HCT116 (cell line): ENCODE data around the gene NT5C1B. TPM values are rescaled to one million over a fixed set of nuclear protein-coding genes. Genes with fewer than 3 reads are reported as not detected.

Experiments used
- ATAC-seq: fragments of 200-7000 bp; cut with Tn5 transposase; 2 replicates; pipeline ENCODE4 v1.9.1; 2020; ENCODE audit warnings: mild to moderate bottlenecking, moderate library complexity
- BruUV-seq: library from RNA; stranded (reverse); fragments of 400-500 nt; replicated peaks from 2 replicates; lab custom pipeline; 2021; lab: Mats Ljungman, UMichigan
- CTCF ChIA-PET: fragments of 300-600 bp; sonication (Branson Sonifier 250); formaldehyde crosslinking; loops from one replicate; lab custom pipeline; 2021; ENCODE audit warnings: antibody characterized with exemption; lab: Charles Lee
- POLR2A ChIA-PET: fragments of 300-600, 350-600 bp; sonication (Branson Sonifier 250); formaldehyde crosslinking; loops from one replicate; lab custom pipeline; 2021; ENCODE audit warnings: antibody characterized with exemption; lab: Charles Lee
- RAD21 ChIA-PET, 2 experiments: fragments of 300-600 bp; sonication (Branson Sonifier 250); formaldehyde crosslinking; loops; one replicate each; lab custom pipeline; 2023; ENCODE audit warnings: low total read pairs in 2 of 2; ENCODE audit not compliant: uncharacterized antibody in 2 of 2, unreplicated experiment in 2 of 2, low non-redundant PET in 1 of 2; lab: Charles Lee
- DNase-seq: peaks from one replicate; pipeline ENCODE4 v3.0.0-alpha.2; 2010; ENCODE audit warnings: low read depth, low spot score
- H2AFZ ChIP-seq: fragments of 200-600 bp; shearing (Covaris generic), sonication (generic); 2 replicates; pipeline ENCODE4 v1.6.1; 2017; ENCODE audit warnings: low read depth, mixed run types, mixed read lengths, antibody characterized with exemption, low read length; ENCODE audit not compliant: poor library complexity, severe bottlenecking
- H3K27ac ChIP-seq: 2 replicates; pipeline ENCODE4 v1.5.1; 2012; ENCODE audit warnings: low read depth, low read length
- H3K27me3 ChIP-seq: fragments of 200-600 bp; sonication (generic); 2 replicates; pipeline ENCODE4 v1.6.1; 2016; ENCODE audit warnings: mixed run types, low read length, mixed read lengths; ENCODE audit not compliant: insufficient read depth
- H3K36me3 ChIP-seq, 2 experiments: fragments of 200-500 bp in 1 of 2; fragments of 200-600 bp in 1 of 2; sonication (Bioruptor generic) in 1 of 2; sonication (generic) in 1 of 2; 2 replicates each; pipeline versions ENCODE4 v1.5.1 to v1.6.1; 2014 to 2016; ENCODE audit warnings: low read length in 2 of 2, inconsistent platforms in 1 of 2, mixed read lengths in 1 of 2, mixed run types in 1 of 2; ENCODE audit not compliant: insufficient read depth in 2 of 2, control insufficient read depth in 1 of 2
- H3K4me1 ChIP-seq, 2 experiments: fragments of 200-600 bp in 1 of 2; sonication (generic) in 1 of 2; 2 replicates each; pipeline versions ENCODE4 v1.5.1 to v1.6.1; 2012 to 2017; ENCODE audit warnings: low read length in 2 of 2, inconsistent platforms in 1 of 2, mild to moderate bottlenecking in 1 of 2, mixed read lengths in 1 of 2, mixed run types in 1 of 2, moderate library complexity in 1 of 2; ENCODE audit not compliant: insufficient read depth in 2 of 2, control insufficient read depth in 1 of 2
- H3K4me2 ChIP-seq: fragments of 200-600 bp; sonication (generic); 2 replicates; pipeline ENCODE4 v1.6.1; 2017; ENCODE audit warnings: mixed run types, low read length, mixed read lengths
- H3K4me3 ChIP-seq, 2 experiments: fragments of 200-600 bp in 1 of 2; sonication (generic) in 1 of 2; replicated peaks in 1 of 2; 2 replicates each; pipeline ENCODE4 v1.5.1; 2011 to 2016; ENCODE audit warnings: low read length in 2 of 2, control low read depth in 1 of 2, low read depth in 1 of 2, mild to moderate bottlenecking in 1 of 2, mixed read lengths in 1 of 2, mixed run types in 1 of 2
- H3K79me2 ChIP-seq: fragments of 200-600 bp; sonication (generic); 2 replicates; pipeline ENCODE4 v1.6.1; 2017; ENCODE audit warnings: mild to moderate bottlenecking, mixed run types, low read length, moderate library complexity, mixed read lengths; ENCODE audit not compliant: insufficient read depth
- H3K9ac ChIP-seq: fragments of 200-600 bp; sonication (generic); 2 replicates; pipeline ENCODE4 v1.6.1; 2016; ENCODE audit warnings: low read length, mixed read lengths
- H3K9me2 ChIP-seq: fragments of 200-600 bp; sonication (generic), shearing (Covaris generic); 2 replicates; pipeline ENCODE4 v1.6.1; 2017; ENCODE audit warnings: mixed run types, mild to moderate bottlenecking, moderate library complexity; ENCODE audit not compliant: insufficient read depth
- H3K9me3 ChIP-seq, 2 experiments: fragments of 200-500 bp in 1 of 2; fragments of 200-600 bp in 1 of 2; sonication (Bioruptor generic) in 1 of 2; sonication (generic) in 1 of 2; 2 replicates each; pipeline ENCODE4 v1.6.1; 2014 to 2017; ENCODE audit warnings: low read length in 2 of 2, mixed read lengths in 2 of 2, inconsistent platforms in 1 of 2, low read depth in 1 of 2, mild to moderate bottlenecking in 1 of 2, mixed run types in 1 of 2, moderate library complexity in 1 of 2; ENCODE audit not compliant: control insufficient read depth in 1 of 2, insufficient read depth in 1 of 2
- H4K20me1 ChIP-seq: fragments of 200-600 bp; sonication (generic), shearing (Covaris generic); 2 replicates; pipeline ENCODE4 v1.6.1; 2017; ENCODE audit warnings: mixed run types, mild to moderate bottlenecking, moderate library complexity; ENCODE audit not compliant: insufficient read depth
- CEBPB ChIP-seq: IDR thresholded peaks from 2 replicates; pipeline ENCODE4 v1.6.1; 2012; ENCODE audit warnings: low read depth
- EZH2 ChIP-seq: fragments of 200-600 bp; sonication (generic); IDR thresholded peaks from 2 replicates; pipeline ENCODE4 v1.6.1; 2017; ENCODE audit warnings: antibody characterized with exemption, mixed run types
- EZH2phosphoT487 ChIP-seq: fragments of 200-600 bp; IDR thresholded peaks from 2 replicates; pipeline ENCODE4 v1.6.1; 2018; ENCODE audit warnings: antibody characterized with exemption, borderline replicate concordance
- JUND ChIP-seq: IDR thresholded peaks from 2 replicates; pipeline ENCODE4 v1.6.1; 2012
- POLR2AphosphoS5 ChIP-seq: IDR thresholded peaks from 2 replicates; pipeline ENCODE4 v1.6.1; 2011; ENCODE audit warnings: mild to moderate bottlenecking, low read depth, low read length, moderate library complexity
- SIN3A ChIP-seq: IDR thresholded peaks from 2 replicates; pipeline ENCODE4 v1.6.1; 2012; ENCODE audit warnings: low read depth
- SRF ChIP-seq: IDR thresholded peaks from 2 replicates; pipeline ENCODE4 v1.6.1; 2012; ENCODE audit warnings: low read depth
- ZFX ChIP-seq: fragments of 450-650 bp; IDR thresholded peaks from 2 replicates; pipeline ENCODE4 v1.6.1; 2017
- intact Hi-C: fragments of 100-400 bp; cut with micrococcal nuclease; formaldehyde crosslinking; loops from 2 replicates; pipeline ENCODE4 v1.10.0; 2022
- total RNA-seq: library from RNA; stranded (reverse); gene quantifications from one replicate; pipeline ENCODE4 v1.2.1, GENCODE V29; 2021; ENCODE audit not compliant: unreplicated experiment
- TF ChIP-seq, protein P1 (sequence below): IDR thresholded peaks from 2 replicates; pipeline ENCODE4 v1.6.1; 2012; ENCODE audit warnings: low read depth
- TF ChIP-seq, protein P2 (sequence below): IDR thresholded peaks from 2 replicates; pipeline ENCODE4 v1.6.1; 2012
- TF ChIP-seq, protein P3 (sequence below), 3 experiments: fragments of 200-600 bp in 1 of 3; sonication (generic) in 1 of 3; IDR thresholded peaks in 2 of 3; conservative IDR thresholded peaks in 1 of 3; 2 replicates each; pipeline ENCODE4 v1.5.1; 2012 to 2017; ENCODE audit warnings: low read depth in 2 of 3, low read length in 2 of 3, antibody characterized with exemption in 1 of 3, borderline replicate concordance in 1 of 3, control low read depth in 1 of 3, mild to moderate bottlenecking in 1 of 3, mixed read lengths in 1 of 3, mixed run types in 1 of 3, moderate library complexity in 1 of 3; ENCODE audit not compliant: insufficient read depth in 1 of 3
- TF ChIP-seq, protein P4 (sequence below): IDR thresholded peaks from 2 replicates; pipeline ENCODE4 v1.6.1; 2012
- TF ChIP-seq, protein P5 (sequence below): IDR thresholded peaks from 2 replicates; pipeline ENCODE4 v1.6.1; 2011; ENCODE audit warnings: mild to moderate bottlenecking, low read length, moderate library complexity; ENCODE audit not compliant: insufficient replicate concordance; ENCODE audit errors: extremely low read depth

NT5C1B gene
- total RNA-seq, 1 experiment from 2014 or later, result not detected

DNA sequence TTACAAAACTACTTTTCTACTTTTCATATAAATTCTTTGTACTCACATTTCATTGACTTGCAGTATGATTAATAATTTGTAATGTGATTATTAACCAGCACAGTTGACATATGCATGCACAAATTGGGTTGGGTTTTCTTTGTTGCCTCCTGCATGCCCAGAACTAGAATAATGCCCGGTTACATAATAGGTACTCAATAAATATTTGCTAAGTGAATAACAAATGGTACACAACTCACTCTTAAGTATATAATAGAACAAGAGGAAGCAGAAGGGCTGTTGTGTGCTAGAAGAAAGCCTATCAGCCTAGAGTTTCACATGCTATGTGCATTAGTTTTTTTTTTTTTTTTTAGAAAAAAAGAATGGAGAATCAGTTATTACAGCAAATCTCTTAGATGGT lies 38.2 kb downstream of the NT5C1B start (continued):
- TF ChIP-seq, protein P1, sequence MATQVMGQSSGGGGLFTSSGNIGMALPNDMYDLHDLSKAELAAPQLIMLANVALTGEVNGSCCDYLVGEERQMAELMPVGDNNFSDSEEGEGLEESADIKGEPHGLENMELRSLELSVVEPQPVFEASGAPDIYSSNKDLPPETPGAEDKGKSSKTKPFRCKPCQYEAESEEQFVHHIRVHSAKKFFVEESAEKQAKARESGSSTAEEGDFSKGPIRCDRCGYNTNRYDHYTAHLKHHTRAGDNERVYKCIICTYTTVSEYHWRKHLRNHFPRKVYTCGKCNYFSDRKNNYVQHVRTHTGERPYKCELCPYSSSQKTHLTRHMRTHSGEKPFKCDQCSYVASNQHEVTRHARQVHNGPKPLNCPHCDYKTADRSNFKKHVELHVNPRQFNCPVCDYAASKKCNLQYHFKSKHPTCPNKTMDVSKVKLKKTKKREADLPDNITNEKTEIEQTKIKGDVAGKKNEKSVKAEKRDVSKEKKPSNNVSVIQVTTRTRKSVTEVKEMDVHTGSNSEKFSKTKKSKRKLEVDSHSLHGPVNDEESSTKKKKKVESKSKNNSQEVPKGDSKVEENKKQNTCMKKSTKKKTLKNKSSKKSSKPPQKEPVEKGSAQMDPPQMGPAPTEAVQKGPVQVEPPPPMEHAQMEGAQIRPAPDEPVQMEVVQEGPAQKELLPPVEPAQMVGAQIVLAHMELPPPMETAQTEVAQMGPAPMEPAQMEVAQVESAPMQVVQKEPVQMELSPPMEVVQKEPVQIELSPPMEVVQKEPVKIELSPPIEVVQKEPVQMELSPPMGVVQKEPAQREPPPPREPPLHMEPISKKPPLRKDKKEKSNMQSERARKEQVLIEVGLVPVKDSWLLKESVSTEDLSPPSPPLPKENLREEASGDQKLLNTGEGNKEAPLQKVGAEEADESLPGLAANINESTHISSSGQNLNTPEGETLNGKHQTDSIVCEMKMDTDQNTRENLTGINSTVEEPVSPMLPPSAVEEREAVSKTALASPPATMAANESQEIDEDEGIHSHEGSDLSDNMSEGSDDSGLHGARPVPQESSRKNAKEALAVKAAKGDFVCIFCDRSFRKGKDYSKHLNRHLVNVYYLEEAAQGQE, result no peak

DNA sequence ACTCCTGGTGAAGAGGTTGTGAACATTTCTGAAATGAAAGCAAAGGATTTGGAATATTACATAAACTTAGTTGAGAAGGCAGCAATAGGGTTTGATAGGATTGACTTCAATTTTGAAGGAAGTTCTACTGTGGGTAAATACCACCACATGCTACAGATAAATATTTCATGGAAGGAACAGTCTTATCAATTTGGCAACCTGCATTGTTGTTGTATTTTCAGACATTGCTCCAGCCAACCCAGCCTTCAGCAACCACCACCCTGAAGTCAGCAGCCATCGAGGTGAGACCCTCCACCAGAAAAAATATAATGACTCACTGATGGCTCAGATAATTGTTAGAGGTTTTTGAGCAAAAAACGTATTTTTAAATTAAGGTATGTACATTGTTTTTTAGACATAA lies 38.9 kb downstream of the NT5C1B start:
- no peak for ATAC-seq
- no peaks in the 10 kb centered on the region for H3K9me3 ChIP-seq
- no TSS peak for BruUV-seq
- H3K4me1 ChIP-seq, result no peaks in the 10 kb centered on the region
- H3K4me3 ChIP-seq, result no peak overlapping the region
- no peaks in the 10 kb centered on the region for H3K27me3 ChIP-seq
- H2AFZ ChIP-seq, result no peak overlapping the region
- H3K9ac ChIP-seq, result no peak overlapping the region
- H3K4me2 ChIP-seq, result no peak overlapping the region
- intact Hi-C loops, result no loop called here
- POLR2A ChIA-PET, result no interaction called here
- no peaks in the 10 kb centered on the region for H3K79me2 ChIP-seq
- H3K36me3 ChIP-seq, result peaks cover 0 to 2% of the 10 kb centered on the region in 2 experiments; a peak in 1 of 4 replicates
- no peaks in the 10 kb centered on the region for H3K9me2 ChIP-seq
- DNase-seq, result no peak
- H3K27ac ChIP-seq, result no peak overlapping the region
- H4K20me1 ChIP-seq, result no peaks in the 10 kb centered on the region
- CTCF ChIA-PET, result no interaction called here
- RAD21 ChIA-PET, result no interaction called here
- TF ChIP-seq EZH2phosphoT487 (no peak), JUND (no peak), CEBPB (no peak), ZFX (no peak), POLR2AphosphoS5 (no peak), SRF (no peak), EZH2 (no peak), SIN3A (no peak)
- TF ChIP-seq, protein P2, sequence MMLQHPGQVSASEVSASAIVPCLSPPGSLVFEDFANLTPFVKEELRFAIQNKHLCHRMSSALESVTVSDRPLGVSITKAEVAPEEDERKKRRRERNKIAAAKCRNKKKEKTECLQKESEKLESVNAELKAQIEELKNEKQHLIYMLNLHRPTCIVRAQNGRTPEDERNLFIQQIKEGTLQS, result no peak
- TF ChIP-seq, protein P3, sequence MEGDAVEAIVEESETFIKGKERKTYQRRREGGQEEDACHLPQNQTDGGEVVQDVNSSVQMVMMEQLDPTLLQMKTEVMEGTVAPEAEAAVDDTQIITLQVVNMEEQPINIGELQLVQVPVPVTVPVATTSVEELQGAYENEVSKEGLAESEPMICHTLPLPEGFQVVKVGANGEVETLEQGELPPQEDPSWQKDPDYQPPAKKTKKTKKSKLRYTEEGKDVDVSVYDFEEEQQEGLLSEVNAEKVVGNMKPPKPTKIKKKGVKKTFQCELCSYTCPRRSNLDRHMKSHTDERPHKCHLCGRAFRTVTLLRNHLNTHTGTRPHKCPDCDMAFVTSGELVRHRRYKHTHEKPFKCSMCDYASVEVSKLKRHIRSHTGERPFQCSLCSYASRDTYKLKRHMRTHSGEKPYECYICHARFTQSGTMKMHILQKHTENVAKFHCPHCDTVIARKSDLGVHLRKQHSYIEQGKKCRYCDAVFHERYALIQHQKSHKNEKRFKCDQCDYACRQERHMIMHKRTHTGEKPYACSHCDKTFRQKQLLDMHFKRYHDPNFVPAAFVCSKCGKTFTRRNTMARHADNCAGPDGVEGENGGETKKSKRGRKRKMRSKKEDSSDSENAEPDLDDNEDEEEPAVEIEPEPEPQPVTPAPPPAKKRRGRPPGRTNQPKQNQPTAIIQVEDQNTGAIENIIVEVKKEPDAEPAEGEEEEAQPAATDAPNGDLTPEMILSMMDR (IDR thresholded peaks at IDR 0.05 in 2 of 3, conservative IDR thresholded peaks at IDR 0.05 in 1 of 3; ENCODE audit: borderline replicate concordance in 1 of 3, insufficient read depth in 1 of 3, low read depth in 2 of 3, low read length in 2 of 3), result no peak
- TF ChIP-seq, protein P4, sequence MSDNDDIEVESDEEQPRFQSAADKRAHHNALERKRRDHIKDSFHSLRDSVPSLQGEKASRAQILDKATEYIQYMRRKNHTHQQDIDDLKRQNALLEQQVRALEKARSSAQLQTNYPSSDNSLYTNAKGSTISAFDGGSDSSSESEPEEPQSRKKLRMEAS, result no peak
- TF ChIP-seq, protein P5, sequence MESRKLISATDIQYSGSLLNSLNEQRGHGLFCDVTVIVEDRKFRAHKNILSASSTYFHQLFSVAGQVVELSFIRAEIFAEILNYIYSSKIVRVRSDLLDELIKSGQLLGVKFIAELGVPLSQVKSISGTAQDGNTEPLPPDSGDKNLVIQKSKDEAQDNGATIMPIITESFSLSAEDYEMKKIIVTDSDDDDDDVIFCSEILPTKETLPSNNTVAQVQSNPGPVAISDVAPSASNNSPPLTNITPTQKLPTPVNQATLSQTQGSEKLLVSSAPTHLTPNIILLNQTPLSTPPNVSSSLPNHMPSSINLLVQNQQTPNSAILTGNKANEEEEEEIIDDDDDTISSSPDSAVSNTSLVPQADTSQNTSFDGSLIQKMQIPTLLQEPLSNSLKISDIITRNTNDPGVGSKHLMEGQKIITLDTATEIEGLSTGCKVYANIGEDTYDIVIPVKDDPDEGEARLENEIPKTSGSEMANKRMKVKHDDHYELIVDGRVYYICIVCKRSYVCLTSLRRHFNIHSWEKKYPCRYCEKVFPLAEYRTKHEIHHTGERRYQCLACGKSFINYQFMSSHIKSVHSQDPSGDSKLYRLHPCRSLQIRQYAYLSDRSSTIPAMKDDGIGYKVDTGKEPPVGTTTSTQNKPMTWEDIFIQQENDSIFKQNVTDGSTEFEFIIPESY, result no peak
- TF ChIP-seq, protein P1, result no peak
